HG03103 (cell line): ENCODE results near the gene MTCH1.
"Not testable (repeated sequence)": the region's sequence is repeated elsewhere in the genome, so short reads cannot be mapped to it uniquely, and the experiment has no call there.

Source experiments
- ATAC-seq: cut with Tn5 transposase; IDR thresholded peaks from one replicate; pipeline ENCODE4 v1.9.1; 2021; ENCODE audit warnings: low read depth; ENCODE audit not compliant: unreplicated experiment

The MTCH1 gene

GRCh38 chr6:36955136-36955535 is 30.9 kb downstream of the MTCH1 start:
- no peak for ATAC-seq

GRCh38 chr6:36954262-36954931 is 31.6 kb downstream of the MTCH1 start, which contains the start of gene PI16:
TSS of gene PI16 (plus strand) at chr6:36954738. CDS start at chr6:36954761, 23 bp downstream.
- no peak for ATAC-seq

GRCh38 chr6:36953931-36954261 is 32.1 kb downstream of the MTCH1 start:
- ATAC-seq: no peak

GRCh38 chr6:36949636-36950035 is 36.4 kb downstream of the MTCH1 start:
- no peak for ATAC-seq

- ATAC-seq: not testable (repeated sequence)
Observed at GRCh38 chr6:36949076-36949475, 36.9 kb downstream of the MTCH1 start.

GRCh38 chr6:36947570-36948351 is 38.2 kb downstream of the MTCH1 start:
- ATAC-seq: no peak

GRCh38 chr6:36946526-36946925 is 39.5 kb downstream of the MTCH1 start:
- ATAC-seq: no peak

- ATAC-seq: no peak
Observed at GRCh38 chr6:36945301-36945700, 40.7 kb downstream of the MTCH1 start.

- no peak for ATAC-seq
Observed at GRCh38 chr6:36944650-36945049, 41.3 kb downstream of the MTCH1 start.

GRCh38 chr6:36942329-36942728 is 43.7 kb downstream of the MTCH1 start:
- not testable (repeated sequence) for ATAC-seq

GRCh38 chr6:36941561-36941960 is 44.4 kb downstream of the MTCH1 start:
- not testable (repeated sequence) for ATAC-seq

GRCh38 chr6:36940027-36940426 is 46.0 kb downstream of the MTCH1 start:
- ATAC-seq: no peak

- ATAC-seq: not testable (repeated sequence)
Observed at GRCh38 chr6:36939005-36939404, 47.0 kb downstream of the MTCH1 start.

GRCh38 chr6:36938536-36938935 is 47.5 kb downstream of the MTCH1 start:
- no peak for ATAC-seq

- no peak for ATAC-seq
Observed at GRCh38 chr6:36937896-36938295, 48.1 kb downstream of the MTCH1 start.

- no peak for ATAC-seq
Observed at GRCh38 chr6:36936824-36937223, 49.2 kb downstream of the MTCH1 start.

- no peak for ATAC-seq
Observed at GRCh38 chr6:36934901-36935300, 51.1 kb downstream of the MTCH1 start.

GRCh38 chr6:36933519-36933918 is 52.5 kb downstream of the MTCH1 start:
- ATAC-seq: no peak

- ATAC-seq: no peak
Observed at GRCh38 chr6:36933102-36933501, 52.9 kb downstream of the MTCH1 start.

- ATAC-seq: no peak
Observed at GRCh38 chr6:36930483-36930882, 55.5 kb downstream of the MTCH1 start.

- ATAC-seq: no peak
Observed at GRCh38 chr6:36929607-36930006, 56.4 kb downstream of the MTCH1 start.

- no peak for ATAC-seq
Observed at GRCh38 chr6:36929152-36929551, 56.8 kb downstream of the MTCH1 start.
